Activated naive CD4-positive, alpha-beta T cell (primary cell): ENCODE data around the gene RPL32.
"Not testable (repeated sequence)": the region's sequence is repeated elsewhere in the genome, so short reads cannot be mapped to it uniquely, and the experiment has no call there.

ENCODE experiments used
- DNase-seq, 4 experiments: peaks; one replicate each; lab custom pipeline; 2025; lab: John Stamatoyannopoulos, UW

Gene RPL32

DNA sequence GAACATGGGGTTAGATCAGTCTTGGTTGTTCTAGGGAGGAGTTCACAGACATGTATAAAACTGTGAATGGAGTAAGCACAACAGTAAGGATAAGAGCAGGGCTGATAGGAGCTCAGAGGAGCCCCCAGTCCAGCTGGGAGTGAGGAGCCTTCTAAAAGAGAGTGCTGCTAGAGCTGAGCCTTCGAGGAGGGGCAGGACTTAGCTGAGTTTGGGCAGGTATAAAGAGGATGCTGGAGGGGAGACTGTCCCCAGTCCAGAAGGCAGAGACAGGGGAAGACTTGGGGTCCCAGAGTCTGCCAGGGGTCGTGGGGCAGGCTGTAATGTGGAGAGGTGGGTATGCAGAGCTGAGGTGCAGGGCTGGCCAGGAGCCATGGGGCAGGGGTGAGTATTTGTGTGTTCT lies 32.8 kb downstream of the RPL32 start:
- DNase-seq, result no peak

DNA sequence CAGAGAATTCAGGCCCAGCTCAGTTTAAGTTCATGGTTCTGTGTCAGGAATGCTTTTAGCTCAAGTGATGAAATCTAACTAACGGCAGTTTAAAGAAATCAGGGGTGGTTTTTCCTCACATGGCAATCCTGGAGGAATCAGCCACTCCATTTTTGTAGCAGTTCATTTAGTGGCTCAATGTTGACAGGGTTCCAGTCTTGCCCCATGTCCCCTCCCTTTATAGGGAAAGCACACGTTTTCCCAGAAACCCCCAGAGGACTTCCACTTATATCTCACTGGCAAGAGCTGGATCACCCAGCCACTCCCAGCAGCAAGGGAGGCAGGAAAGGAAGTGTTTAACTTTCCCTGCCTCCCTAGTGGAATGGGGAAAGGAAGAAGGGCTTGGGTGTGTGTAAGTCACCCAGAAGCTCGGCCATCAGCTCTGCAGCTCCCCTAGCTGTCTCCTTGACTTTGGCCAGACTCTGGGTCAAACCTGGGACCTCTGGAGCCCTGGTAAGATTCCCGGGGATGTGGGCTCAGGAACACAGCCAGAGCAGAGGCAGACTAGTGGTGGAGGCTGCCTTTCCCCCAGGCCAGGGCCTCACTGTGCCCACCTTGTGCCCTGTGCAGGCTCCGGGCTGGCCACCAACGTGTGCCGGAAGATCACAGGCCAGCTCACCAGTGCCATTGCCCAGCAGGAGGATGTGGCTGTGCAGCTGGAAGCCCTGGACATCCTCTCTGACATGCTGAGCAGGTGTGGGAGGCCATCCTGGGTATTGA lies 33.6 kb downstream of the RPL32 start:
- no peak for DNase-seq

DNA sequence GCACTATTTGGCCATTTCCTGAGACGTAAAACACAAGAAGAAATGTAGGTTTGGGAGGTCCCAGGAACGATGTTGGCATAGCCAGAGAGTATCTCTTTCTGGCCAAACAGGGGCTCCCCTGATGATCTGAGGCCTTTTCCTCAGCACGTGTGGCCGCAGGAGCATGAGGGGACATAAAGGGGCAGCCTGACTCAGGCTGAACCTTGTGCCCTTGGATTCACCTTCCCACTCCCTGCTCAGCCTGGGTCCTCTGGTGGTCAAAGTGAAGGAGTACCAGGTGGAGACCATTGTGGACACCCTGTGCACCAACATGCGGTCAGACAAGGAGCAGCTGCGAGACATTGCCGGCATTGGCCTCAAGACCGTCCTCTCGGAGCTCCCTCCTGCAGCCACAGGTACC lies 34.3 kb downstream of the RPL32 start:
- DNase-seq, result no peak

DNA sequence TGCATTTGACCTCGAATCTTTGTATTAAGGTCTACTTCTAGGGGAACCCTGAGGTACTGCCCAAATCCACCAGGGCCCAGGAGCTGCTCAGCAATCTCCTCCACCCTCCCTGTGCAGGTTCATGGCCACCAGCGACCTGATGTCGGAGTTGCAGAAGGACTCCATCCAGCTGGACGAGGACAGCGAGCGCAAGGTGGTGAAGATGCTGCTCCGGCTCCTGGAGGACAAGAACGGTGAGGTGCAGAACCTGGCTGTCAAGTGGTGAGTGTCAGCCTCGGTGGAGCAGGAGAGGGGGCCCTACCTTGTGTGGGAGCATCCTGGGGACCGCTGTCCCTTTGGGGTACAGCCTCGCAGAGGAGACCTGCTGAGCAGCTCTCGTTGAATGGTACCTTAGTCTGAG lies 38.0 kb downstream of the RPL32 start:
- no peak for DNase-seq

DNA sequence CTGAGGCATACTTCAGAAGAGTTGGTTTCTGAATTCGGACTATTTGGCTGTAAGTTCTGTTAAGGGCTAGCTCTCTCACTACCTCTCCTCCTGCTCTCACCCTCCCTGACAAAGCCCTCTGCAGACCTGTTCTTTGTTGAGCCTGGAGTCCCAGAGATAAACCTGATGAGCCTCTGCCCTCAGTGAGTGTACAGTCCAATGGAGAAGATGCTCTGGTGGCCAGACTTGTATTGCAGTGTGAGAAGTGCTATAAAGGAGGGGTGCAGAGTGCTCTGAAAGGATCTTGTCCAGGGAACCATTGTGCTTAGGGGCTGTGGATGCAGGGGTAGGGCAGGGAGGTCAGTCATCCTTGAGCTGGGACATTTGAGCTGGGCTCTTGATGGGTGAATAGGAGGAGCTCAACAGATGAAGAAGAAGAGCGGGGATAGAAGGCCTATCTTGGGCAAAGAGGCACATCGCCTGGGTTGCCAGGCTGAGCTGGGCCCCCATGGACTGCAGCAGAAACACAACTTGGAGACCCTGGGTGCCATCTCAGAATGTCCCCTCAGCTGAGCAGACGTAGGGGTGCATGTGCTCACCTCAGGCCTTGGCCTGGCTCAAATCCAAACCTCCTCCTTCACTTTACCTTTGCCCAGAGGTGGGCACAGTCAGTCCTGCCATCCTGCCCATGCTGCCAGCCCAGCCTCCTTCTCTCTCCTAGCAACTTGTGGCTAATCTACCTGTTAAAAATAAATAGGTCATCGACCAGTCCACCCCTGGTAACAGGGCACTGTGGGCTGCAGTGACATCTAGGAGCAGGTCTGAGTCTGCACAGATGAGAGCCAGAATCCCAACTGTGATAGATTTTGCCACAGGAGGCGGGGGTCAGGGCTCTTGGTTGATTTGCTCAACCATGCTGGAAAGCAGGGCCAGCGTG lies 41.6 kb downstream of the RPL32 start:
- DNase-seq, result no peak

DNA sequence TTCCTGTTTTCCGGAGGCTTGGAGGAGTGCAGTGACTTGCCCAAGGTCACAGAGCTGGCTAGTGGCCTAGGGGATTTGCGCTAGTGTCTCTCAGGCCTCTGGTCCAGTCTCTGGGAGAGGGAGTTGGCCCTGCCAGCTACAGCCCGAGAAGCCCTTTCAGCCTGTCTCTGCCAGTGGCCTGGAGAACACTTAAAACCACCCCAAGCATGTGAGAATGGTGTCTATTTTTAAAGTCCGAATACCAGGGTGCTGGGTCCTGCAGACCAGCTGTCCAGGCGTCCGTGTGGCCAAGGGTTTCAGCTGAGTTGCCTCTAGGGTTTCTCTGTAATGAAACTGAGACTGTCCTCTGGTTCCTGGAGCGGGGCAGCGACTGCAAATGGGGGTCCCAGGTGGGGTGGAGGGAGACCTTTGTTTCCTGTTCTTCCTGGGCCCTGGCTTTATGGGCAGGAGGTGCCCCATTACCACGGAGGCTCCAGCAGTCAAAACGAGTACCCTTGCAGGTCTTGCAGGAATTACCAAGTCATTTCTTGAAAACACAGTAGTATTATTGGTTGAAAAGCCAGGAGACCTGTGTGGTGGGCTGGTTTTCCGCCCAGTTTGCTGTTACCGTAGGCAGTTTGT lies 42.7 kb downstream of the RPL32 start:
- no peak for DNase-seq

DNA sequence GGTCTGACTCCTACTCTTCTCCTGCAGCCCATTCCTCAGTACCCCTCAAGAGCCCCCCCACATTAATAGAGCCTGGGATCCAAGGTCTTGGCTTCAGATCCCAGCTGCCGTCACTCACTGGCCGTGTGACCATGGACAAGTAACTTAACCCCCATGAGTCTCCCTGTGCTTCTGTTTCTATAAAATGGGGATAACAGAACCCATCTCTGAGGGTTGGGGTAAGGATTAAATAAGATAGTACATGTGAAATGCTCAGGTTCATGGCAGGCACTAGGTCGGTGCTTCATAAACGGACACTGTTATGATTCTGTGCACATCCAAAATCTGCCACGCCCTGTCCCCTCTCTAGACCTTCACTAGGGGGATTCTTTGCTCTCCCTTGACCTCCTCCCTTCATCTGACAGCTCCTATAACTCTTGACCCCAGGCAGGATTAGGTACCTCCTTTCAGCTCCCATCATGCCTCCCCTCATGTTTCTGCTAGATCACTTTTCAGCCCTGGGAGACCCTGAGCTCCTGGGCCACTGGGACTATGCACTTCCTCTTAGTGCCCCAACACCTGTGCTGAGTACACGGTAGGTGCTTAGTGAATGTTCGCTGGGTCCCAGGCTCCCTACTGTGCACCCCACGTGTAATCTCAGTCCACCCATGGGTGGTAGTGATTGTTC lies 43.3 kb downstream of the RPL32 start:
- DNase-seq, result no peak

DNA sequence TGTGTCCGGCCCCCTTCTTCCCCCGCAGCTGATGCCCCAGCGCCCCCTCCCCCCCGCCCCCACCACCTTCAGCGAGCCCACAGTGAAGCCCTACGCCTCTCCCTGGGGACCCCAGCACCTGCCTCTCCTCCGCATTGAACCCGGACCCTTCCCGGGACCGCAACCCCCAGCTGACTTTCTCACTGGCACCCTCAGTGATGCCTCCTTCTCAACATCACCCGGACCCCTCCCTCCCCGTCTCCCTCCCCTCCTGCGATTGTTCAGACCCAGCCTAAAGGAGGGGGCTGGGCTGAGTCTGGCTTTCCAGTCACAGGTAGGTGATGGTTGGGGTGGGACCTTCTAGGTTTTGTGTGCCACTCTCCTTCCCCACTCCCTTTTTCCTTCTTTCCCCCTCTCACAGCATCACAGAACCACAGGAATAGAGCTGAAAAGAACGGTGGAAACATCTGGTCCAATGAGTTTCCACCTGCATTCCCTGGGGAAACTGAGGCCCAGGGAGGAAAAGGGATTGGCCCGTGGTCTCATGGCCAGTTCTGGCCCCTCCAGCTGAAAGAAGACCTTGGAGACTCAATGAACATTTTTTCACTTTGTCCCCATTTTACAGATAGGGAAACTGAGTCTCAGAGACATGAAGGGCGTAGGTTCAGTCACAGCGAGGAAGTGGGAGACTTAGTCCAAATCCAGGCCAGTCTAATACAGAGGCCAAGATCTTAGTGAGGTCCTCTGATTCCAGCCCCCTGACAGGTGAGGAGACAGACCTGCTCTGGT lies 44.1 kb downstream of the RPL32 start:
- DNase-seq, result no peak

DNA sequence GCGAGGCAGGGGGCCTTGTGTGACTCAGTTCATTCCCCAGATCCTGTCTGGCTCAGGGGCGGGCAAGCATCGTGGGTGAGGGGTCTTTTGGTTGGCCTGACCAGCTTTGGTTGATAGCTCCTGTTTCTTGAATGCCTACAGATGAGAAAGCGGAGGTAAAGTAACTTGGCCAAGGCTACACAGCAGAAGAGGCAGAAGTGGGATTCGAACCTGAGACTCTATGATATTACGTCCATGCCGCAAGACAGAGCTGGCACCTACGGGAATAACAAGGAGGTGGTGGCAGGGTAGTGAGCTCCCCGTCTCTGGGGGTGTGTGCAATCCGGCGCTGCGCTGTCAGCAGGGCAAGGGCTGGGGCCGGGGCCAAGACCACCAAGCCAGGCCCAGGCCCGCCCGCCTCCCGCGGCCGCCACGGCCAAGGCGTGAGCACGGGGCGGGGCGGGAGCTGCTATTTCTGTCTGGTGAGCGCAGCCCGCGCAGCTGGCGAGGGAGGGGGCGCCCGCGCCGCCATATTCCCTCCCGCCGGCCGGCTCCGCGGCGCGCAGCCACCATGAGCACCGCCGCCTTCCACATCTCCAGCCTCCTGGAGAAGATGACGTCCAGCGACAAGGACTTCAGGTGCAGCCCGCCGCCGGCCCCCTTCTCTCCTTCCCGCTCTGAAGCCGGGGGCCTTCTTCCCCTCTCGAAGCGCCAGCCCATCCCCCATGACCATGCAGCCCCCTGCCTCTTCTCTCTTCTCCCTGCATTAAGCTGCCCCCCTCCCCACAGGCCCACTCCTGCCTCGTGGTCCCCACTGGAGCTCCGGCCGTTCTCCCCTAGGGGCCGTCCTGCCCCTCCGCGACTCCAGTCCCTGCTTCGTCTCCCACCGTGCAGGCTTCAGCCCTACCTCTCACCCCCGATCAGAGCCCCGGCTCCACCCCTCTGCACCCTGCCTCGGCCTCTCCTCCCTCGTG lies 44.9 kb downstream of the RPL32 start, which contains the start of gene CAND2:
Gene CAND2, plus strand, starts transcription at position 510 of the 953 bp plus-strand sequence. Its CDS starts 41 bp downstream, at position 551.
- peak in 2 of 4 experiments; percentile 4 to 43 for DNase-seq

DNA sequence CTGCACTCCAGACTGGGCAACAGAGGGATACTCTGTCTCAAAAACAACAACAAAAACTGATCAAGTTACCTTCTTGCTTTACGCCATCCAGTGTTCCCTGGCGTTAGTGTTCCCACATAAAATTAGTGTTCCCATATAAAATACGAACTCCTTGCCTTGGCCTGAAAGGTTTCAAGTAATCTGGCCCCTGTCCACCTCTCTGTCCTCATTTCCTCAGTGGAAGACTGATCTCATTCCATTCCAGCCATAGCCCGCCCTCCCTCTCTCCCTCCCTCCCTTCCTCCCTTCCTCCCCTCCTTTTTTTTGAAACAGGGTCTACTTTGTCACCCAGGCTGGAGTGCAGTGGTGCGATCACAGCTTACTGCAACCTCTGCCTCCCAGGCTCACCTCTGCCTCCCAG lies 47.7 kb downstream of the RPL32 start:
- no peak for DNase-seq

DNA sequence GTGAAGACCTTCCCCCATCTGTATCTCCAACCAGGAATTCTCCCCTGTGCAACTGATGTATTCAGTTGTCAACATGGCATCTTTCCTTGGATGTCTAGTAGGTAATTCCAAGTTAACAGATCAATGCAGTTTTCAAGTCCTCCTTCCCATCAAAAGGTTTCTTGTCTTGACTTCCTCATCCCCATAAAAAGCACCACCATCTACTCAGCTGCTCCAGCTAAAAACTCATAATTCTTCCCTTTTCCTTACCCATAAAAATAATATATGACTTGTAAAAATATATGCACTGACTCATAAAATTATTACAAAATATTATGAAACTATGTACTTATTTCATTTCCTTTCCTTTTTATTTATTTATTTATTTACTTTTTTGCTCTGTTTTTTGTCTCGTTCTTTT lies 49.9 kb downstream of the RPL32 start:
- no peak for DNase-seq

DNA sequence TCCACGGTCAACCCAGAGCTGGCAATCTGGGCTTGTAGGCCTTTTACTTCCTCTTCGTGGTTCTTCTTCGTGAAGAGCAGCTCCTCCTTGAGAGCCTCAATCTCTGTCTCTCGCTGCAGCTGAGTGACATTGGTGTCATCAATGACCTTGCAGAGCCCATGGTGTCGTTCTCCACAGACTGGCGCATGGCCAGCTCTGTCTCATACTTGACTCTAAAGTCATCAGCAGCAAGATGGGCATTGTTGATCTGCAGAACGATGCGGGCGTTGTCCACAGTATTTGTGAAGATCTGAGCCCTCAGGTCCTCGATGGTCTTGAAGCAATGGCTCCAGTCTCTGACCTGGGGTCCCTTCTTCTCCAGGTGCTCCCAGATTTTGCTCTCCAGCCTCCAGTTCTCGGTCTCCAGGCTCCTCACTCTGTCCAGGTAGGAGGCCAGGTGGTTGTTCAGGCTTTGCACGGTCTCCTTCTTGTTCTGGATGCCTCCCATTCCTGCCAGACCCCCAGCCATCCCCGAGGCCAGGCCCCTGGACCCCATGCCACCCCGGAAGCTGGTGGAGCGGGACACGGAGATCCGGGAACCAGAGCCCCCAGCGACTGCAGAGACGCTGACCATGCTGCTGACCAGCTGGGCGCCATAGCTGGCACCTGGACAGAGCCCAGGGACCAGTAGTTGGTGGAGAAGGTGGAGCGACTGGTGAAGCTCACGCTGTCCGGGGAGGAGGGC lies 53.2 kb downstream of the RPL32 start:
- DNase-seq, result not testable (repeated sequence)

DNA sequence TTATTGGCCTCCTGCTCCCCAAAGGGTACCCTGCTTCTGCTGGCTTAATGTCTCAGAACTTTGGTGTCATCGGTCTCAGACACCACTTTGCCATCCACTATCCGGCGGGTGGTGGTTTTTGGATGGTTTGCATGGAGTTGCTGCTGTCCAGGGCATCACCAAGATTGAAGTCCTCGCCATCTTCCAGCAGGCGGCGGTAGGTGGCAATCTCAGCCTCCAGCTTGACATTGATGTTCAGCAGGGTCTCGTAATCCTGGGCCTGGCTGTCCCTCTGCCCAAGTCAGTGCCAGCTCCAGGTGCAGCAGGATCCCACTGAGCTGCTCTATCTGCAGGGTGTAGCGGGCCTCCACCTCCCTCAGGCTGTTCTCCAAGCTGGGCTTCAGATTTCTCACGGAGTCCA lies 54.0 kb downstream of the RPL32 start:
- DNase-seq, result peak in 3 of 4 experiments; percentile 42 to 64 (median 42)

DNA sequence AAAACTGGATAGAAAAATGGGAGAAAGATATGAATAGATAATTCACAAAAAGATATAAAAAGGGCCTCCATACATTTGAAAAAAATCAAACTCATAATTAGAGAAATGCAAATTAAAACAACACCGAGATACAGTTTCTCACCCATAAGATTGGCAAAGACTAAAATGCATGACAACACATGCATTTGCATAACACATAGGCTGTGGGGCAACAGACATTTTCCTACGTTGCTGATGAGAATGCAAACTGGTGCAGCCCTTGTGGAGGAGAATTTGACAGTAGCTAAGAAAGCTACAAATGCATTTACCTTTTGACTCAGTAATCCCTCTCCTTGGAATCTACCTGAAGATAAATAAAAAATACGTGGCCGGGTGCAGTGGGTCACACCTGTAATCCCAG lies 56.3 kb downstream of the RPL32 start:
- DNase-seq, result no peak
